T-cell (primary cell): Measurements from ENCODE around the gene ARID5B. TPM values are rescaled to one million over a fixed set of nuclear protein-coding genes. Genes with fewer than 3 reads are reported as not detected.

Source experiments
- ATAC-seq, 4 experiments: fragments of 200-7000 bp in 3 of 4; fragments of 150-1000 bp in 1 of 4; cut with Tn5 transposase; replicated peaks in 1 of 4; 1 replicate in 3 of 4; 2 replicates in 1 of 4; pipeline ENCODE4 v1.10.0; 2021; ENCODE audit warnings: moderate library complexity in 3 of 4, mild to moderate bottlenecking in 2 of 4, moderate number of reproducible peaks in 1 of 4
- CTCF ChIA-PET, 2 donors: fragments of 300-600 bp; sonication (Branson Sonifier 250); formaldehyde crosslinking; loops; one replicate each; lab custom pipeline; 2022; ENCODE audit warnings: antibody characterized with exemption in 2 of 2; lab: Charles Lee
- POLR2A ChIA-PET, 2 donors: fragments of 300-600 bp; sonication (Branson Sonifier 250); formaldehyde crosslinking; loops; one replicate each; lab custom pipeline; 2022; ENCODE audit warnings: antibody characterized with exemption in 2 of 2; lab: Charles Lee
- DNase-seq, 35 experiments: peaks; one replicate each; pipeline versions ENCODE4 v3.0.0 to v3.0.0-alpha.2; 2013 to 2023
- H3K27ac ChIP-seq: one replicate; pipeline ENCODE4 v1.5.1; 2013; ENCODE audit warnings: low read length
- H3K27me3 ChIP-seq, 2 experiments: replicated peaks in 1 of 2; 1 replicate in 1 of 2; 2 replicates in 1 of 2; pipeline versions ENCODE4 v1.6.1 to v1.7.0; 2013; ENCODE audit warnings: low read length in 1 of 2, mixed read lengths in 1 of 2; ENCODE audit not compliant: control insufficient read depth in 2 of 2, insufficient read depth in 2 of 2; ENCODE audit errors: extremely low read depth in 1 of 2
- H3K36me3 ChIP-seq, 2 donors: 1 replicate in 1 of 2; 2 replicates in 1 of 2; pipeline versions ENCODE4 v1.6.1 to v1.7.0; 2013; ENCODE audit warnings: low read length in 1 of 2; ENCODE audit not compliant: control insufficient read depth in 2 of 2, insufficient read depth in 1 of 2; ENCODE audit errors: extremely low read depth in 1 of 2
- H3K4me1 ChIP-seq, 2 experiments: 1 replicate in 1 of 2; 2 replicates in 1 of 2; pipeline versions ENCODE4 v1.6.1 to v1.7.0; 2013; ENCODE audit warnings: low read length in 2 of 2, mixed read lengths in 1 of 2; ENCODE audit not compliant: insufficient read depth in 2 of 2, control insufficient read depth in 1 of 2; ENCODE audit errors: extremely low read depth in 1 of 2
- H3K4me3 ChIP-seq, 2 donors: 1 replicate in 1 of 2; 2 replicates in 1 of 2; pipeline versions ENCODE4 v1.5.1 to v1.7.0; 2013; ENCODE audit warnings: mild to moderate bottlenecking in 2 of 2, low read length in 1 of 2, moderate library complexity in 1 of 2; ENCODE audit not compliant: control insufficient read depth in 1 of 2; ENCODE audit errors: extremely low read depth in 1 of 2
- H3K9me3 ChIP-seq: 2 replicates; pipeline ENCODE4 v1.7.0; 2013
- H3K27ac Mint-ChIP-seq, 2 donors: one replicate each; pipeline ENCODE4 v1.8.0; 2020 to 2021; ENCODE audit warnings: mild to moderate bottlenecking in 2 of 2, mixed read lengths in 2 of 2
- H3K27me3 Mint-ChIP-seq, 2 donors: one replicate each; pipeline ENCODE4 v1.8.0; 2021 to 2022; ENCODE audit warnings: mixed read lengths in 2 of 2
- H3K36me3 Mint-ChIP-seq: one replicate; pipeline ENCODE4 v1.8.0; 2021; ENCODE audit warnings: mixed read lengths
- H3K4me1 Mint-ChIP-seq, 3 donors: one replicate each; pipeline ENCODE4 v1.8.0; 2020 to 2022; ENCODE audit warnings: mixed read lengths in 3 of 3, mild to moderate bottlenecking in 1 of 3
- H3K4me3 Mint-ChIP-seq, 3 donors: one replicate each; pipeline ENCODE4 v1.8.0; 2020 to 2022; ENCODE audit warnings: mild to moderate bottlenecking in 3 of 3, mixed read lengths in 3 of 3, moderate library complexity in 3 of 3
- H3K9me3 Mint-ChIP-seq, 3 donors: one replicate each; pipeline ENCODE4 v1.8.0; 2020 to 2022; ENCODE audit warnings: mixed read lengths in 3 of 3
- WGBS: methylation state at CpG from one replicate; pipeline ENCODE4 v1.1.5; 2013; ENCODE audit warnings: missing lambda C conversion rate; ENCODE audit not compliant: insufficient coverage; 5-methylcytosine and 5-hydroxymethylcytosine counted together
- total RNA-seq, 35 experiments: library from RNA in 6 of 35; stranded (reverse) in 6 of 35; fragments of 120-200 nt in 1 of 35; gene quantifications; one replicate each; pipeline versions ENCODE4 v1.2.1 to v1.2.4 and lab custom pipeline; 2013 to 2026

The ARID5B gene
- total RNA-seq, 5 donors from 2014 or later (not counting 1 experiment from before 2014, with no cell fraction given): 34.0 to 75.5 (median 42.5) TPM

GRCh38 chr10:62008196-62008595 lies 106.7 kb downstream of the ARID5B start:
- Histone ChIP-seq H3K4me1 (no peaks in the 10 kb centered on the region), H3K27me3 (no peaks in the 10 kb centered on the region), H3K4me3 (no peak overlapping the region), H3K36me3 (peaks cover 0 to 16% of the 10 kb centered on the region in 2 donors), H3K27ac (no peak overlapping the region), H3K9me3 (no peaks in the 10 kb centered on the region)
- Mint-ChIP-seq H3K27me3 (no peaks in the 10 kb centered on the region), H3K4me3 (no peak overlapping the region), H3K27ac (no peak overlapping the region), H3K4me1 (peaks cover 59 to 73% (median 62%) of the 10 kb centered on the region in 3 donors), H3K9me3 (no peaks in the 10 kb centered on the region), H3K36me3 (peaks cover 76% of the 10 kb centered on the region)
- ATAC-seq: no peak
- 100% methylated on average over 2 of the region's 6 CpGs for WGBS
- CTCF ChIA-PET: interaction anchor here in 1 of 2 donors (0.5 kb wide), 1 partner anchor 1989 kb away, joined by 3 read pairs; no protein-coding TSS in a partner anchor
- POLR2A ChIA-PET: no interaction called here
- no peak for DNase-seq

DNA sequence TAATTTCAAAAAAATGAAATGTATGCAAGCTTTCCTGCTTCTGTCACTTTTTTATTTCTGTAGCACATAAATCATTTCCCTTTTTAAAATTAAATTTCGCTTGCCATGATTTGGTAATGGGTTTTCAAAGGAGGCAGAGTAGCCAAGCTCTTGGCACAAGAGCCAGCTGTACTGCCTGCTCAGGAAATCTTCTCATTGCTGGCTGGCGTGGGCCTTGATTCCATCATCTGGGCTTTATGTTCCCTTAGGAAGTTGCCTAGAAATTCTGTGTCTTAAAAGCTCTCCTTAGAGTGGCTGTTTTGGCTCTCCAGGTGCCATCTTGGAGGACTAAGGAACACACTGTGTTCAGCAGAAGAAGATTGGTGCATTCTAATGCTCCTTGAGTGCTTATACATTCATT lies 107.4 kb downstream of the ARID5B start:
- DNase-seq: no peak
- Histone ChIP-seq H3K4me1 (no peaks in the 10 kb centered on the region), H3K27ac (no peak overlapping the region), H3K4me3 (no peak overlapping the region), H3K27me3 (no peaks in the 10 kb centered on the region), H3K36me3 (peaks cover 0 to 16% of the 10 kb centered on the region in 2 donors), H3K9me3 (no peaks in the 10 kb centered on the region)
- Mint-ChIP-seq H3K27ac (no peak overlapping the region), H3K4me1 (peaks cover 52 to 69% (median 57%) of the 10 kb centered on the region in 3 donors), H3K9me3 (no peaks in the 10 kb centered on the region), H3K36me3 (peaks cover 80% of the 10 kb centered on the region), H3K4me3 (no peak overlapping the region), H3K27me3 (no peaks in the 10 kb centered on the region)
- ChIA-PET CTCF (no interaction called here), POLR2A (no interaction called here)
- no peak for ATAC-seq
- WGBS: 100% methylated on average over 1 of the region's 2 CpGs

DNA sequence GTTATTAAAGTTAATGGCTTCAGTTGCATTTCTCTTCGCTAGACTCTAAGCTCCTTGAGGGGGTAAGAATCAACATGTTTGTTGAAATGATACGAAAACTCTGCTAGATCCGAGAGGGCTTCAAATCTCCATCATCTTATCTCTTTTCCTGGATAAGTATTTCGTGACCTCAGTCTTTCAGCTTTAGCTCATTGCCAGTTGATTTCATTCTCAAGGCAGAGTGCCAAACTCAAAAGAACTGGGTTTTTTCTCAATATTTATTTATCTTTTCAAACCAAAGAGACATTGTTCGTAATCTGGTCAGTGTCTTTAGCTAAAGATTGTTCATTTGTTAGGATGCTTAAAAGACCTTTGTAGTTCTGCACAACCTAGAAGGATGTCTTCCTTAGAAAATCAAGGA lies 108.9 kb downstream of the ARID5B start:
- Histone ChIP-seq H3K4me1 (no peaks in the 10 kb centered on the region), H3K4me3 (no peak overlapping the region), H3K27ac (no peak overlapping the region), H3K36me3 (peaks cover 0 to 16% of the 10 kb centered on the region in 2 donors), H3K27me3 (no peaks in the 10 kb centered on the region), H3K9me3 (no peaks in the 10 kb centered on the region)
- Mint-ChIP-seq H3K4me1 (peaks cover 44 to 61% (median 47%) of the 10 kb centered on the region in 3 donors), H3K4me3 (no peak overlapping the region), H3K27me3 (no peaks in the 10 kb centered on the region), H3K27ac (no peak overlapping the region), H3K36me3 (peaks cover 72% of the 10 kb centered on the region), H3K9me3 (no peaks in the 10 kb centered on the region)
- 100% methylated on average over 1 of the region's 5 CpGs for WGBS
- DNase-seq (no peak), ATAC-seq (no peak)
- ChIA-PET CTCF (interaction anchor here in 1 of 2 donors (0.6 kb wide), 1 partner anchor 235 kb away, joined by 3 read pairs; no protein-coding TSS in a partner anchor), POLR2A (no interaction called here)

- ChIA-PET CTCF (no interaction called here), POLR2A (interaction anchor here in 1 of 2 donors (0.6 to 0.7 kb wide), 2 partner anchors 10 to 270 kb away, joined by 3 read pairs; no protein-coding TSS in a partner anchor)
- H3K27me3 ChIP-seq: no peaks in the 10 kb centered on the region
- no CpG with 5 or more reads among the region's 5 CpGs for WGBS
- Mint-ChIP-seq H3K4me1 (peaks cover 43 to 60% (median 51%) of the 10 kb centered on the region in 3 donors), H3K9me3 (no peaks in the 10 kb centered on the region), H3K36me3 (peaks cover 61% of the 10 kb centered on the region), H3K27ac (peak overlapping the region; percentile 25 to 52), H3K27me3 (no peaks in the 10 kb centered on the region), H3K4me3 (no peak overlapping the region)
- no peaks in the 10 kb centered on the region for H3K4me1 ChIP-seq
- DNase-seq (no peak), ATAC-seq (no peak)
- H3K27ac ChIP-seq: no peak overlapping the region
- no peaks in the 10 kb centered on the region for H3K9me3 ChIP-seq
- peaks cover 0 to 13% of the 10 kb centered on the region in 2 donors for H3K36me3 ChIP-seq
- H3K4me3 ChIP-seq: no peak overlapping the region
Measured at GRCh38 chr10:62011558-62011957, 110.1 kb downstream of the ARID5B start.

DNA sequence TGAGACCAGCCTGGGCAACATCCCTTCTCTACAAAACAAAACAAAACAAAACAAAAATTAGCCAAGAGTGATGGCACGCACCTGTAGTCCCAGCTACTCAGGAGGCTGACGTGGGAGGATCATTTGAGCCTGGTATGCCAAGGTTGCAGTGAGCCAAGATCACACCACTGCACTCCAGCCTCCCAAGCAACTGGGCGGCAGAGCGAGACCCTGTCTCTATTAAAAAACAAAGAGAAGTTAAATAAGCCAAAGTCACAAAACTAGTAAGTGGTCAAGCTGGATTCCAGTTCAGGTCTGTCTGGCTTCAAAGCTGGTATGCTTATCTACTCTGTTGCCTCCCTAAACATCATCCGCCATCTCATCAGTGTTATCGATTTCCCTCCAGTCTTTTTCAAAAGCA lies 110.8 kb downstream of the ARID5B start:
- H3K4me1 Mint-ChIP-seq: peaks cover 41 to 58% (median 48%) of the 10 kb centered on the region in 3 donors
- Histone ChIP-seq H3K4me1 (no peaks in the 10 kb centered on the region), H3K36me3 (peaks cover 0 to 13% of the 10 kb centered on the region in 2 donors), H3K4me3 (no peak overlapping the region), H3K9me3 (no peaks in the 10 kb centered on the region), H3K27me3 (no peaks in the 10 kb centered on the region), H3K27ac (no peak overlapping the region)
- POLR2A ChIA-PET: no interaction called here
- 95% methylated on average over 2 of the region's 6 CpGs for WGBS
- ATAC-seq (no peak), DNase-seq (no peak)
- H3K27me3 Mint-ChIP-seq: no peaks in the 10 kb centered on the region
- H3K27ac Mint-ChIP-seq: no peak overlapping the region
- CTCF ChIA-PET: no interaction called here
- H3K36me3 Mint-ChIP-seq: peaks cover 58% of the 10 kb centered on the region
- H3K9me3 Mint-ChIP-seq: no peaks in the 10 kb centered on the region
- no peak overlapping the region for H3K4me3 Mint-ChIP-seq

DNA sequence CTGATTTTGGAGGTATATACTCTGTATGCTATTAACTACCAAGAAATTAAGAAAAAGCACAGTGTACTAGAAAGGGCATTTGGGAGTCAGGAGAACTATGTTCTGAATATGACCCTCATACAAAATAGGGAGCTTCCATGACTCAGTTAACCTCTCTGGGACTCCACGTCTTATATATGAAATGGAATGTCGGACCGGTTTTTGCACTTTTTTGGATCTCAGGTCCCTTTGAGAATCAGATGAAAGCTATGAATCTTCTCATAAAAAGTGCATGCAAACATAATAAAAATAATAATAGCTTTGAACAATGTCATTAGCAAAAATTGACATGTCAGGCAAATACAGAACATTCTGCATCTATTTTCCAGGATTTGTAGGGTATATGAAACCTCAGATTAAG lies 113.0 kb downstream of the ARID5B start:
- no peaks in the 10 kb centered on the region for H3K27me3 Mint-ChIP-seq
- Histone ChIP-seq H3K9me3 (no peaks in the 10 kb centered on the region), H3K36me3 (peaks cover 0 to 13% of the 10 kb centered on the region in 2 donors), H3K4me3 (no peak overlapping the region), H3K4me1 (no peaks in the 10 kb centered on the region), H3K27ac (no peak overlapping the region), H3K27me3 (no peaks in the 10 kb centered on the region)
- no peak for ATAC-seq
- peak overlapping the region in 1 of 2 donors; percentile 0 for H3K27ac Mint-ChIP-seq
- ChIA-PET POLR2A (no interaction called here), CTCF (interaction anchor here in 1 of 2 donors (0.5 kb wide), 1 partner anchor 115 kb away, joined by 4 read pairs; no protein-coding TSS in a partner anchor)
- H3K36me3 Mint-ChIP-seq: peaks cover 58% of the 10 kb centered on the region
- no peaks in the 10 kb centered on the region for H3K9me3 Mint-ChIP-seq
- no peak overlapping the region for H3K4me3 Mint-ChIP-seq
- DNase-seq: no peak
- no CpG with 5 or more reads among the region's 3 CpGs for WGBS
- peaks cover 40 to 58% (median 52%) of the 10 kb centered on the region in 3 donors for H3K4me1 Mint-ChIP-seq
